ENCODE measurements around the gene CDX2.

The CDX2 gene

DNA sequence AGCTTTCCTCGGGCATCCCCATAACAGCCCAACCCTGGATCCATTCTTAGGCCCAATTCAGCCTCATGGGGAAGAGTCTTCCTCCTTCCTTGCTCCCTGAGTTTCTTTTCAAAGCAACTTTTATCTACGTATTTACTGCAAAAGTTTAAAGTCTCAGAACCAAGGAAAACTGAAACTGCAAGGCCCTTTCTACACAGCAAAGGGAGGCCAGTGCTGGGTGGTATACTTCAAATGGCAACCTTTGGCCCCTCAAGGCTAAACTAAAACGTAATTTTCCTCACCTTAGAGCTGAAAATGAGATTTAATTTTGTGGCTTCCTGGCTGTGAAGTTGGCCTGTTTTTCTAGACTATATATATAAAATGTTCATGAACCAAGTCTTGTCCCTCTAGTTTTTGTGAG lies 5.6 kb downstream of the CDX2 start:
- Histone ChIP-seq H3K18ac (ENCODE audit: low read depth in 1 of 2, low read length in 2 of 2) (no peak overlapping the region), H4K91ac (ENCODE audit: low read length) (no peak overlapping the region), H3K9ac (ENCODE audit: low read length) (no peak overlapping the region), H3K79me1 (replicated peaks; ENCODE audit: low read length, poor library complexity, severe bottlenecking) (no peaks in the 10 kb centered on the region), H3K4me2 (ENCODE audit: low read length, poor library complexity, severe bottlenecking) (no peak overlapping the region), H2AFZ (ENCODE audit: low read depth, low read length) (no peak overlapping the region), H3K27ac (ENCODE audit: low read length, poor library complexity, severe bottlenecking) (no peak overlapping the region), H2BK15ac (ENCODE audit: low read depth, poor library complexity, severe bottlenecking) (no peak overlapping the region), H3K14ac (ENCODE audit: low read length in 2 of 2) (no peak overlapping the region), H4K8ac (ENCODE audit: low read length) (no peak overlapping the region), H2BK120ac (ENCODE audit: low read depth, low read length) (no peak overlapping the region), H3K27me3 (ENCODE audit: control insufficient read depth in 1 of 2, insufficient read depth in 1 of 2, low read length in 2 of 2) (peaks cover 93 to 99% of the 10 kb centered on the region in 2 experiments), H3K36me3 (ENCODE audit: control insufficient read depth in 1 of 2, insufficient read depth in 2 of 2, low read depth in 1 of 2, low read length in 2 of 2) (peaks cover 0 to 3% of the 10 kb centered on the region in 2 experiments), H3K4ac (ENCODE audit: low read depth in 1 of 2, low read length in 2 of 2) (no peak overlapping the region), H3K4me3 (ENCODE audit: insufficient read depth in 1 of 2, low read depth in 1 of 2, low read length in 2 of 2) (no peak overlapping the region), H2BK5ac (ENCODE audit: low read depth, low read length, poor library complexity, severe bottlenecking) (no peak overlapping the region), H2BK12ac (ENCODE audit: low read length in 2 of 2) (no peak overlapping the region), H3K9me3 (ENCODE audit: control insufficient read depth, low read length) (no peaks in the 10 kb centered on the region), H3K4me1 (ENCODE audit: control insufficient read depth, insufficient read depth, low read depth, low read length) (peaks cover 19% of the 10 kb centered on the region), H3K23ac (ENCODE audit: low read length in 2 of 2) (no peak overlapping the region), H2AK5ac (ENCODE audit: low read length, severe bottlenecking) (no peak overlapping the region)
- DNase-seq: no peak
- WGBS: 85% methylated on average over 2 of the region's 3 CpGs

DNA sequence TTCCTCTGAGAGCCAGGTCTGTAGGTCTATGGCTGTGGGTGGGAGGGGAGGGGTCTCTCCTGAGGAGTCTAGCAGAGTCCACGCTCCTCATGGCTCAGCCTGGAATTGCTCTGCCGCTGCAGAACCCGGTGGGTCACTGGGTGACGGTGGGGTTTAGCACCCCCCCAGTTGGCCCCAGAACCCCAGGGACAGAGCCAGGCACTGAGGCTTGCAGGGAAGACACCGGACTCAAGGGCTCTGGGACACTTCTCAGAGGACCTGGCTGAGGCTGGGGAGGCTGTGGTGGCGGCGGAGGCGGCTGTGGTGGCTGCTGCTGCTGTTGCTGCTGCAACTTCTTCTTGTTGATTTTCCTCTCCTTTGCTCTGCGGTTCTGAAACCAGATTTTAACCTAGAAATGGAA lies 6.1 kb downstream of the CDX2 start:
- no peak overlapping the region for H3K18ac ChIP-seq (ENCODE audit: low read depth in 1 of 2, low read length in 2 of 2)
- no peak overlapping the region for H2BK5ac ChIP-seq (ENCODE audit: low read depth, low read length, poor library complexity, severe bottlenecking)
- DNase-seq: no peak

DNA sequence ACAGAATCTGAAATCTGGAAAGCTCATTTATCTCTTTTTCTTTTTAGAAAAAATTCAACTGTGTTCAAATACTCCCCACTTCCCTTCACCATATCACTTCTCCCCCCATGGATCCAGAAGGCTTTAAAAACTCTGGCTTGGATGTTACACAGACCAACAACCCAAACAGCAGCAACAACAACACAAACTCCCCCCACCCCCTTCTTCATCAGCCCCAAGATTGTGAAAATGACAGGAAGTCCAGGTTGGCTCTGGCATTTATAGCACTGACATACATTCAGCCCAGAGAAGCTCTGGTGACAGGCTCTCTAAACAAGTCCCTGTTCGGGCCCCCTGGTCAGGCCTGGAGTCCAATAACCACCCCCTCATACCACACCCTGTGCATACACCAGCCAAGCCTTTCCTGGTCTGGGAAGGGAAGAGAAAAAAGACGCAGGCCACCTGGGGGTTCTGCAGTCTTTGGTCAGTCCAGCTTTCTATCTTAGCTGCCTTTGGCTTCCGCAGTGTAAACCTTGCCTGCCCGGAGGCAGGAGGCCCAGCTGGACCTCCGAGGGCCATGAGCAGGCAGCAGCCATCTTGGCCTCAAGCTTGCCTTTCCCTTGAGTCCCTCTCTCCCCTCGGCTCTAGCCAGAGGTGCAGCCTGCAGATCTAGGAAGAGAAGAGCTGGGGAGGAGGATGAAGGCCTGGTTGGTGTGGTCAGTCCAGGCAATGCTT lies 6.8 kb downstream of the CDX2 start:
- no peak overlapping the region for H3K27ac ChIP-seq (ENCODE audit: low read length, poor library complexity, severe bottlenecking)
- no peak overlapping the region for H2BK120ac ChIP-seq (ENCODE audit: low read depth, low read length)
- no peak overlapping the region for H3K4me2 ChIP-seq (ENCODE audit: low read length, poor library complexity, severe bottlenecking)
- H4K8ac ChIP-seq (ENCODE audit: low read length): peak overlapping the region; percentile 45
- H3K4me1 ChIP-seq (ENCODE audit: control insufficient read depth, insufficient read depth, low read depth, low read length): peaks cover 14% of the 10 kb centered on the region
- H3K79me1 ChIP-seq (replicated peaks; ENCODE audit: low read length, poor library complexity, severe bottlenecking): no peaks in the 10 kb centered on the region
- no peak overlapping the region for H3K23ac ChIP-seq (ENCODE audit: low read length in 2 of 2)
- H2AFZ ChIP-seq (ENCODE audit: low read depth, low read length): no peak overlapping the region
- peaks cover 87 to 99% of the 10 kb centered on the region in 2 experiments for H3K27me3 ChIP-seq (ENCODE audit: control insufficient read depth in 1 of 2, insufficient read depth in 1 of 2, low read length in 2 of 2)
- no peak overlapping the region for H3K4me3 ChIP-seq (ENCODE audit: insufficient read depth in 1 of 2, low read depth in 1 of 2, low read length in 2 of 2)
- no peaks in the 10 kb centered on the region for H3K36me3 ChIP-seq (ENCODE audit: control insufficient read depth in 1 of 2, insufficient read depth in 2 of 2, low read depth in 1 of 2, low read length in 2 of 2)
- H4K91ac ChIP-seq (ENCODE audit: low read length): no peak overlapping the region
- no peak overlapping the region for H2BK5ac ChIP-seq (ENCODE audit: low read depth, low read length, poor library complexity, severe bottlenecking)
- no peak overlapping the region for H2AK5ac ChIP-seq (ENCODE audit: low read length, severe bottlenecking)
- H3K9ac ChIP-seq (ENCODE audit: low read length): no peak overlapping the region
- no peaks in the 10 kb centered on the region for H3K9me3 ChIP-seq (ENCODE audit: control insufficient read depth, low read length)
- H2BK12ac ChIP-seq (ENCODE audit: low read length in 2 of 2): no peak overlapping the region
- H3K4ac ChIP-seq (ENCODE audit: low read depth in 1 of 2, low read length in 2 of 2): no peak overlapping the region
- WGBS: 9% methylated on average over 6 of the region's 6 CpGs
- no peak overlapping the region for H3K14ac ChIP-seq (ENCODE audit: low read length in 2 of 2)
- H2BK15ac ChIP-seq (ENCODE audit: low read depth, poor library complexity, severe bottlenecking): no peak overlapping the region
- no peak overlapping the region for H3K18ac ChIP-seq (ENCODE audit: low read depth in 1 of 2, low read length in 2 of 2)
- DNase-seq: no peak

More for the DNA sequence above, 6.1 kb downstream of the CDX2 start:
- no peak overlapping the region for H2BK120ac ChIP-seq (ENCODE audit: low read depth, low read length)
- no peak overlapping the region for H3K9ac ChIP-seq (ENCODE audit: low read length)
- H4K91ac ChIP-seq (ENCODE audit: low read length): peak overlapping the region; percentile 27
- H3K23ac ChIP-seq (ENCODE audit: low read length in 2 of 2): no peak overlapping the region
- H3K4me1 ChIP-seq (ENCODE audit: control insufficient read depth, insufficient read depth, low read depth, low read length): peaks cover 15% of the 10 kb centered on the region
- H3K36me3 ChIP-seq (ENCODE audit: control insufficient read depth in 1 of 2, insufficient read depth in 2 of 2, low read depth in 1 of 2, low read length in 2 of 2): no peaks in the 10 kb centered on the region
- H3K27me3 ChIP-seq (ENCODE audit: control insufficient read depth in 1 of 2, insufficient read depth in 1 of 2, low read length in 2 of 2): peaks cover 90 to 99% of the 10 kb centered on the region in 2 experiments
- 71% methylated on average over 8 of the region's 9 CpGs for WGBS
- no peak overlapping the region for H4K8ac ChIP-seq (ENCODE audit: low read length)
- H3K4me3 ChIP-seq (ENCODE audit: insufficient read depth in 1 of 2, low read depth in 1 of 2, low read length in 2 of 2): no peak overlapping the region
- H2AK5ac ChIP-seq (ENCODE audit: low read length, severe bottlenecking): no peak overlapping the region
- H2BK15ac ChIP-seq (ENCODE audit: low read depth, poor library complexity, severe bottlenecking): no peak overlapping the region
- no peaks in the 10 kb centered on the region for H3K79me1 ChIP-seq (replicated peaks; ENCODE audit: low read length, poor library complexity, severe bottlenecking)
- H3K9me3 ChIP-seq (ENCODE audit: control insufficient read depth, low read length): no peaks in the 10 kb centered on the region
- H2BK12ac ChIP-seq (ENCODE audit: low read length in 2 of 2): no peak overlapping the region
- no peak overlapping the region for H3K27ac ChIP-seq (ENCODE audit: low read length, poor library complexity, severe bottlenecking)
- no peak overlapping the region for H2AFZ ChIP-seq (ENCODE audit: low read depth, low read length)
- no peak overlapping the region for H3K4ac ChIP-seq (ENCODE audit: low read depth in 1 of 2, low read length in 2 of 2)
- no peak overlapping the region for H3K4me2 ChIP-seq (ENCODE audit: low read length, poor library complexity, severe bottlenecking)
- no peak overlapping the region for H3K14ac ChIP-seq (ENCODE audit: low read length in 2 of 2)

DNA sequence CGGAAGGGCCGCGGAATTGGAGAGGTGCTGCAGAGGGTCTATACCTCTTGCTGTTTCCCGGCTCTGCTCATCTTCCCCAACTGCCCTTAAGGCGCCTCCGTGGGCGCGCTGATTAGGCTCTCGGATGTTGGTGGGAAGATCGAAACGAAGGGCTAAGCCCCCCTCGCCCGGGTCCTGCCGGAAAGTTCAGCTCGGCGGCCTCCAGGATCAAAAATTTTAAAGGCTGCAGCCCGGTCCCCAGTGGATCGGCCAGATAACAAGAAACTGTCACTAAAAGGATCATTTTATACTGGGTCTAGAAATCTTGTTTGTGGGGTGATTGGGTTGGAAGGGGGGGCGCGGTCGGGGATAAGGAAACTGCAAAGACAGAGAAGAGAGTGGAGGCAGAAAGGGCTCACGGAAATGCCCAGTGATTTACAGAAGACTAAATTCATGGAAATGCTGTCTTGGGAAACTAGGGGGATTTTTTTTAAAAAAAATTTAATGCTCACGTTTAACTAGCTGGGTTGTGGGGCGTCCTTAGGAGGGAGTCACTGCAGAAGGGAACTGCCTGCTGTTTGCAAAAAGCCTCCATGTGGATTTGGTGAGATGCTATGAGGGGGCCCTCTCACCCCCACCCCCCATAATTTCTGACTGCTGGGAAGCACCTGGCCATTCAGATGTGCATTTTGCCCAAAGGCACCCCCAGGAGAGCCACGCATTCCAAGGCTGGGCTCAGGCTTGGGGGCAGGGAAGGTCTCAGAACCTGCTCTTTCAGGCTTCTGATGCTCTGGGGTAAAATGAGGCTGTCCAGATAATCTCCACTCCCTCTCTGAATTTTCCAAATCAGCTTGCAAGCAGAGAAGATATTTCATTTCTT lies 7.7 kb downstream of the CDX2 start:
- Histone ChIP-seq H3K18ac (ENCODE audit: low read depth in 1 of 2, low read length in 2 of 2) (peak overlapping the region in 1 of 2 experiments; percentile 34), H2AK5ac (ENCODE audit: low read length, severe bottlenecking) (no peak overlapping the region), H2BK120ac (ENCODE audit: low read depth, low read length) (no peak overlapping the region), H2BK12ac (ENCODE audit: low read length in 2 of 2) (no peak overlapping the region), H3K27me3 (ENCODE audit: control insufficient read depth in 1 of 2, insufficient read depth in 1 of 2, low read length in 2 of 2) (peaks cover 83 to 99% of the 10 kb centered on the region in 2 experiments), H3K36me3 (ENCODE audit: control insufficient read depth in 1 of 2, insufficient read depth in 2 of 2, low read depth in 1 of 2, low read length in 2 of 2) (no peaks in the 10 kb centered on the region), H3K4ac (ENCODE audit: low read depth in 1 of 2, low read length in 2 of 2) (no peak overlapping the region), H3K4me3 (ENCODE audit: insufficient read depth in 1 of 2, low read depth in 1 of 2, low read length in 2 of 2) (no peak overlapping the region), H4K91ac (ENCODE audit: low read length) (no peak overlapping the region), H3K9me3 (ENCODE audit: control insufficient read depth, low read length) (no peaks in the 10 kb centered on the region), H4K8ac (ENCODE audit: low read length) (no peak overlapping the region), H3K4me1 (ENCODE audit: control insufficient read depth, insufficient read depth, low read depth, low read length) (peaks cover 13% of the 10 kb centered on the region), H3K23ac (ENCODE audit: low read length in 2 of 2) (peak overlapping the region; percentile 24 to 53), H2BK15ac (ENCODE audit: low read depth, poor library complexity, severe bottlenecking) (no peak overlapping the region), H3K14ac (ENCODE audit: low read length in 2 of 2) (peak overlapping the region in 1 of 2 experiments; percentile 28), H3K27ac (ENCODE audit: low read length, poor library complexity, severe bottlenecking) (no peak overlapping the region), H3K4me2 (ENCODE audit: low read length, poor library complexity, severe bottlenecking) (no peak overlapping the region), H3K79me1 (replicated peaks; ENCODE audit: low read length, poor library complexity, severe bottlenecking) (no peaks in the 10 kb centered on the region), H3K9ac (ENCODE audit: low read length) (no peak overlapping the region), H2AFZ (ENCODE audit: low read depth, low read length) (no peak overlapping the region), H2BK5ac (ENCODE audit: low read depth, low read length, poor library complexity, severe bottlenecking) (no peak overlapping the region)
- DNase-seq: no peak
- WGBS: 18% methylated on average over 25 of the region's 25 CpGs
